Measurements from ENCODE around the gene FGF1.

Gene FGF1

GRCh38 chr5:142585451-142585850 is 100.4 kb downstream of the FGF1 start:
- DNase-seq = no peak

GRCh38 chr5:142584891-142585290 is 101.0 kb downstream of the FGF1 start:
- no peak for DNase-seq

- DNase-seq = no peak
Measured at GRCh38 chr5:142578161-142578830, 107.6 kb downstream of the FGF1 start.

- no peak for DNase-seq
Measured at GRCh38 chr5:142576804-142577203, 109.1 kb downstream of the FGF1 start.

- no peak for DNase-seq
Measured at GRCh38 chr5:142576303-142576702, 109.6 kb downstream of the FGF1 start.

GRCh38 chr5:142572006-142572405 is 113.9 kb downstream of the FGF1 start:
- DNase-seq = no peak

- DNase-seq = no peak
Measured at GRCh38 chr5:142571371-142571770, 114.5 kb downstream of the FGF1 start.

- no peak for DNase-seq
Measured at GRCh38 chr5:142569905-142570304, 116.0 kb downstream of the FGF1 start.

- no peak for DNase-seq
Measured at GRCh38 chr5:142568996-142569335, 116.9 kb downstream of the FGF1 start.

- DNase-seq = no peak
Measured at GRCh38 chr5:142568283-142568995, 117.5 kb downstream of the FGF1 start.

GRCh38 chr5:142561486-142562097 is 124.3 kb downstream of the FGF1 start:
- no peak for DNase-seq

- no peak for DNase-seq
Measured at GRCh38 chr5:142561029-142561428, 124.9 kb downstream of the FGF1 start.

GRCh38 chr5:142552107-142552506 is 133.8 kb downstream of the FGF1 start:
- DNase-seq = no peak

GRCh38 chr5:142551338-142552067 is 134.4 kb downstream of the FGF1 start:
- peak in 5 of 56 donors; percentile 2 to 7 (median 4) for DNase-seq

- DNase-seq = no peak
Measured at GRCh38 chr5:142550471-142550870, 135.4 kb downstream of the FGF1 start.

GRCh38 chr5:142549834-142550233 is 136.1 kb downstream of the FGF1 start:
- no peak for DNase-seq

GRCh38 chr5:142548739-142549275 is 137.1 kb downstream of the FGF1 start:
- peak in 40 of 56 donors; percentile 3 to 61 (median 26) for DNase-seq

GRCh38 chr5:142547445-142548380 is 138.2 kb downstream of the FGF1 start:
- DNase-seq = no peak

GRCh38 chr5:142545650-142546322 is 140.1 kb downstream of the FGF1 start:
- DNase-seq = no peak

Measured in nucleus accumbens (tissue), 56 donors.